HG02840 (cell line): ENCODE data around the gene GSG1L.

Source experiments
- ATAC-seq: cut with Tn5 transposase; IDR thresholded peaks from one replicate; pipeline ENCODE4 v1.9.1; 2021; ENCODE audit warnings: mild to moderate bottlenecking, moderate library complexity, moderate number of reproducible peaks; ENCODE audit not compliant: unreplicated experiment, low FRiP score

GSG1L gene

DNA sequence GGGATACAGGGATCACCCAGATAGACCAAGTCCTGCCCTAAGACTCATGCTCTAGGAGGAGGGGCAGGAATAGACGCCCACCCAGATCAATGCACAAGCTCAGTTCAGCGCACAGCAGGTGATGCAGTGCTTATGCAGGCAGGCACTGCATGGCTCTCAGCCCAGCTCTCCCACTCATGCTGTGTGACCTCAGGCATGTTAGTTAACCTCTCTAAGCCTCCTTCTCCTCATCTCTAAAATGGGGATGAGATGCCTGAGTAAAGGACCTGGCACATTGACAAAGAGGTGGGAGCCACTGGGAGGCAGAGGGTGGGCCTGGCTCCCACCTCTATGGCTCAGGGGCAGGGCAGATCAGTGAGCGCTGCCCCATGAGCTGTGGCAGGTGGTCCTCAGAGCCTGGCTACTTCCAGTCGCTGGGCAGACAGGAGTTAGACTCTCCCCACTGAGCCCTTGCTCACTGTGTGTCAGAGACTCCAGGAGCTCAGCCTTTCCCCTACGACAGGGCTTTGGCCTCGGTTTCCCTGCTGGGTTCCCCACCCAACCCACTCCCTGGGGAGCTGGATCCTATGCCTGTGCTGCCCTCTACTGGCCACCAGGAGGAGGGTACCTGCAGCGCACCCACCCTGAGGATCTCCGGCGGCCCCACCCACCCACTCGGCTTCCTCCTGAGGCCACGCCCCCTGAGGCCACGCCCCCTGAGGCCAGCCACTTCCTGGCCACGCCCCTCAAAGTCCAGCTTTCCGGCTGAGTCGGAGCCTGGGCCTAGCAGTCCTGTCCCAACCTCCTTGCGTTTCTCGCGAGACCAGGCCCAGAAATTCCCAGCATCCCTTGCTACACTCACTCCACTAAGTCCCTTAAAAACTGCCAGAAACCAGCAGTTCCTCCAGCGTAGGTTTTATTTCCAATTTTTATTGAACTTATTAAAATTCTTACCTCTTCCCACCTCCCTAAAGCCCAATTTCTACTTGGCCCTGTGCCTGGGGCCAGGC is 196.1 kb downstream of the GSG1L start:
- no peak for ATAC-seq

DNA sequence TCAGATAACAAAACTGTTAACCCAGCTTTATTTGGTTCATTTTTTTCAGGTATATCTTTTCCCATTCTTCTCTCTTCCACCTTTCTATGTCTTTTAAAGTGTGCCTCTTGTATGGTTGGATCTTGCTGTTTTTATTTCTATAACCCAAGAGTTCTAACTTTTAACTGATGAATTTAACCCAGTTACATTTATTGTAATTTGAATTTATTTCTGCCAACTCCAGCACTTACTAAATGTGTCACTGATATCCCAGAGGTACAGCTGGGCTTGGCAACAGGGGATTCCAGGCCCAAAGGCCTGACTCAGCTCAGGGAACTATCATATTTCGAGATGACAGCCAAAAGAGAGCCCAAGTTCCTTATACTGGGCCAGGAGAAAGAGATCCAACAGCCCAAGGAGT is 200.1 kb downstream of the GSG1L start:
- no peak for ATAC-seq

DNA sequence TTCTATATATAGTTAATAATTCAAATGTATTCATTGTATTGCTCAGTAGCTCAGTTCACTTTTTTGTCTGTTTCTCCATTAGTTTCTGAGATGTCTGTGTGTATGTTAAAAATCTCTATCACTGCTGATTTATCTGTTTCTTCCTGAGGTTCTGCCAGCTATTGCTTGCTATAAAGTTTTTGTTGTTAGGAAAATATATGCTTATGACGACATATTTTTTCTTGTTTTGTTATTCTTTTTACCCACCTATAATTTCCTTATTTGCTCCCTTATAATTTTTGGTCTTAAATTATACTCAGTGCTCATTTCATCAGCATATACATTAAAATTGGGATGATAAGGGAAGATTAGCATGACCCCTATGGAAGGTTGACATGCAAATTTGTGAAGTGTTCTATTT is 200.6 kb downstream of the GSG1L start:
- no peak for ATAC-seq

DNA sequence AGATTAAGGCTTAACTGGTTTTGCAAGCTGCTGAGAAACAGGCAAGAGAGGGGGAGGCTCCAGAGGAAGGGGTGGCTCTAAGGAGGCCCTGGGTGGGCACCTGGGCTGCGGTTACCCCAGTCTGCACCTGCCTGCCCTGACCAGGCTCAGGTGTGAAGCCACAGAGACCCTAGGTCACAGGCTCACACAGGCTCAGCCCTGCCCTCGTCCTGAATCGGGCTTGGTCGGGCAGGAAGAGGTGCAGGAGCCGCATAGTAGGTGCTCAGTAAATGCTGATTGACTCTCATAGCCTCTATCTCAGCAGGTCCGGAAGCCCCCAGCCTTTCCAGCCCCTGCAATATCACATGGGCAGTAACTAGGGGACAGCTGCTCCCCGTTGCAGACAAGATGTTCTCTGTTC is 203.4 kb downstream of the GSG1L start:
- no peak for ATAC-seq

DNA sequence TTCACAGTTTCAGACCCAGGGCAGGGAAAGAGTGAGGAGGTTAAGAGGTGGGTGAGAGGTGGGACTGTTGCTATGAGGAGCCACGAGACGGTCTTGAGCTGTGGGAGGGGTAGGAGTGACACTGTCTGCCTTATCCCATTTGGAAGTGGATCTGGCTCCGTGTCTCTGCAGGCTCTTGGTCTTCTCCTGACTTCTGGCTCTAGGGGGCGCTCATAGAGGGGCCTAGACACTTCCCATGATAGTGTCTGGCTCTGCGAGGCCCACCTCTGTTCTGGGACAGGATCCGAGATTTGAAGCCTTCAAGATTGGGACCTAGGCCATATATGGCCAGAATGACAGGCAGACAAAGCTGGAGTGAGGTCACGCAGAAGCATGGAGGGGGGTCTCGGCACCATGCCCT is 204.5 kb downstream of the GSG1L start:
- no peak for ATAC-seq

DNA sequence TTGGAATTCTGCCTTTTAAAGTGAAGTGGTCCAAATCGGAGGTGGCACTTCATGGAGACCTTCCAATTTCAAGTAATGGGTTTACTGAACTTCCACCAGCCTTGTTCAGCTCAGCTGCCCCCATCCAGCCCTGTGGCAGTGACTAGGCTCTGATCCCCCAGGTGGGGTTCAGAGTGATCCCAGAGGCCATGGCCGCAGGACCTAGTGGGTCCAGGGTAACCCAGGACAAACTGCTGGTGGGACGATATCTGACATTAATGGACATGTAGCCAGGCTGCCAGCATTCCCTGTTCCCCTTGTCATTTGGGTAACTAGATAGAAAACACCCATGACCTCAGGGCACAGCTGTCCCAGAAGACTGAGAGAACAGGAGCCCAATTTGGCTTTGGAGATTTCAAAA is 209.9 kb downstream of the GSG1L start:
- ATAC-seq = no peak

DNA sequence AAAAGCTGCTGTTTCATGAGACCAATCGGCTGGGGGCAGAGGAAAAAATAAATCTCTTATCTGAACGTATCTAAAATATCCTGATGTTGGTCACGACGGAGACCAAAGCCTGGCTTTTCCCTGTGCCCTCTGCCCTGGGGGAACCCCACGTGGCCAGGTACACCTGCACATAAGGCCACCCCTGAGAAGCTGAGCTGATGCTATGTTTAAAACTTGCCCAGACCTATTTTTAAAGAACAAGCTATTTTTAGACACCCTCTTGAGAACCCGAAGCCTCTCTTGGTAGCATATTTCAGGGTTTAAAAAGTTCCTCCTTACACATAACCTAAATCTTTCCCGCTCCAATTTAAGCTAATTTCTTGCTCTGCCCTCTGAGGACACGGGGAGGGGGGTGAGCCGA is 210.4 kb downstream of the GSG1L start:
- no peak for ATAC-seq

DNA sequence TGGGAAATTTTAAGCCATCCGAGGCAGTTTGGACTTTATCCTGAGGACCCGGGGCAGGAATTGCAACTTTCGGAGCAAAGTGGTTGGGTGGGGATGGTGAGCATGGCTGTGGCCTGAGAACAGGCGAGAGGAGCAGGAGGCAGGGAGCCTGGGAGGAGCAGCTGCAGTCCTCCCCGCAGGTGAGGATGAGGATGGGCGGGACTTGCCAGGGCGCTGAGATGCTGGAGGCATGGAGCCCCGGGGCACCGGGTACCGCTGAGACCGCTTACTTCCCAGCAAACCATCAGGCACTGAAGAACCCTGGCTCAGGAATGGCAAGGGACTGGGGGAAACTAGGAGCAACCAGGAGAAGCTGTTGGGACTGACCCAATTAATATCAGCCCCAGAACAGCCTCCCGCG is 210.8 kb downstream of the GSG1L start:
- ATAC-seq = no peak

DNA sequence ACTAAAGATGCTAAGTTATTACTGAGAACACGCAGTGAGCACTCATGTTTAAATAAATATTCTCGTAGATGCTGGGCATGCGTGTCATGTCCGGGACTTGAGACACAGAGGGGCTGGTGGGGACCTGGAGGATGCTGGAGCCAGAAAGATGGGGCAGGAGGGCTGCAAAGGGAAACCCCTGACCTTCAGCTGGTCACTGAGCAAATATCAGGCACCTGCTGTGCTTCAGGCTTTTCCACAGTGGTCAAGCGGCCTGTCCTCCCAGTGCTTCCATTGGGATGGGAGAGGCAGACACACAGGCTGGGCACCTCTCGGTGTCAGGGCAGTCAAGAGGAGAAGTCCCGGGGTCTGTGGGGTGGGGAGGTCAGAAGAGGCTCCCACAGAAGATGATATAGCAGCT is 211.4 kb downstream of the GSG1L start:
- no peak for ATAC-seq

DNA sequence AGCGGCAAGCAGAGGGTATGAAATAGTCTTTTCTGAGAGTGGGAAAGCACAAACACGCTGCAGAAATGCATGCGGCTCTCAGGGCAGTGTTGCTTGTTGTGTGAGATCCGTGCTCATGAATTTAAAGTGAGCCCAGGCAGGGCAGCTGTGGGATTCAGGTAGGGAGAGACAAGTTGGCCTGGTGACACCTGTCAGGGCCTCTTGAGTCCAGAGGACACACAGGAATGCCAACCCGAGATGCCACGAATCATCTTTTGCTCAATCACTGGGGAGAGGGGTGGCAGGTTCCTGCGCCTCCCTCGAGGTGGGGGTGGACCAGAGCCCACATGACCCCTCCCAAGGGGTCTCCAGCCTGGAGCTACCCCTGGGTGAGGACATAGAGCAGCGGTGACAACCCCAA is 211.9 kb downstream of the GSG1L start:
- ATAC-seq = no peak

DNA sequence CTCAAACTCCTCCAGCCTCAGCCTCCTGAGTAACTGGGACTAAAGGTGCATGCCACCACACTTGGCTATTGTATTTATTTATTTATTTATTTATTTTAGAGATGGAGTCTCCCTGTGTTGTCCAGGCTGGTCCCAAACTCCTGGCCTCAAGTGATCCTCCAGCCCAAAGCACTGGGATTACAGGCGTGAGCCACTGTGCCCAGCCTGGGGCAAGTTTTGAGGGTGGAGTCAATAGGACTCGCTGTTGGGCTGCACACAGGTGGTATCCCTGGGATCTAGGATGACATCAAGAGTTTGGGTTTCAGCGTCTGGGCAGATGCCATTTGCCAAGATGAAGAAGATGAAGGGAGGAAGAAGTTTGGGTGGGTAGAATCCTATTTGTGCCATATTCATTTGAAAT is 213.9 kb downstream of the GSG1L start:
- no peak for ATAC-seq

DNA sequence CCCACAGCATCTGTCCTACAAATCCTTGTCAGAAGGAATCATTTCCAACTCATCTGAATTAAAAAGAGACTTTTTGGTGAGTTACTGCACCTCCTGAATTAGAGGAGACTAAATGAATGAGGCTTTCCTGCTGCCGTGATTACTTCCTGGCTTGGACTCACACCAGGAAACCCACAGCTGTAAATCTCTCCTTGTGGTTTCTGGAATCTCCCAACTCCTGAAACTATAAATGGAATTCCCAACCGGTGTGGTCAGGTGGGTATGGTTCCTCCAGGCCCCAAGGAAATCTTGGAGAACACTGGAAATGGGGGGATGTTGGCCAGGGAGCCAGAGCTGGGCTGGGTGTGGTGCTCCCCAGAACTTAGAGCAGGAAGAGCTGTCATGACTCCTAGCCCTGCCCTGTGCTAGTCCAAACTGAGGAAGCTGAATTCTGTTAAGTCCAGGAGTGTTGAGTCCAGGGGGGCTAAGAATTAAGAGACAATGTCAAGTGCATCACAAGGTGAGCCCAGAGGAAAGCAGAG is 216.4 kb downstream of the GSG1L start:
- ATAC-seq = no peak

DNA sequence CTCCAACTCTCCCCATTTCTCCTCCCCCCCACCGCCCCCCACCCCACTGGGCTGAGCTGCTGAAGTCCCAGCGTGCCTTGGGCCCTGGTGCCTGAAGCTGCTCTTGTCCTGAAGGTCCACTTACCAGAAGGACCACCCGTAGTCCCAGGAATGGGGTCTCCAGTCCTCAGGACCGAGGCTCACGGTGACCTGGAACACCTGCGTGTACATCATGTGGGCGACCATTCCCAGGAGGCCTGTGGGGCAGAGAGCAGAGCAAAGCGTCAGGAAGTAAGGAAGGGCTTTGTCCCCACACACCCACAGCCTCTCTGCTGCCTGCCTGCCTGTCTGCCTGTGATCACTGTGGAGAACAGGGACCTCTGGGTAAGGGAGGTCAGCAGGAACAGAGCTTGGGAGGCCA is 218.7 kb downstream of the GSG1L start:
- ATAC-seq = no peak

DNA sequence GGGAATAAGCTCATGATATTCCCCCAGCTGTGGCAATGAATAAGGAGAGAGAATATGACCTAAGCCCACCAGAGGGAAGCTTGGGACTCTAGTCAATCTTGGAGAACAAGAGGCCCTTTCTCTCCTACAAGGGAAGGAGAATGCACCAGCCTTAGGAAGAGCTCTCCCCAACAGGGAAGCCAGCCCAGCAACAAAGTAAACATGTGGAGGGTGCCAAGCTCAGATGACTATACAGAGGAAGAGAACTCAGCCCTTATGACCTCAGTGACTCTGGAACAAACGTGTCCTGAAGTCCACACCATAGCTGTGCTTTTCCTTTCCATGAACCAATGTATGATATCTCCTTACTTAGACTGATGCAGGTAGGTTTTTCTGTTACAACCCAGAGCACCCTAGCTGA is 219.7 kb downstream of the GSG1L start:
- no peak for ATAC-seq

DNA sequence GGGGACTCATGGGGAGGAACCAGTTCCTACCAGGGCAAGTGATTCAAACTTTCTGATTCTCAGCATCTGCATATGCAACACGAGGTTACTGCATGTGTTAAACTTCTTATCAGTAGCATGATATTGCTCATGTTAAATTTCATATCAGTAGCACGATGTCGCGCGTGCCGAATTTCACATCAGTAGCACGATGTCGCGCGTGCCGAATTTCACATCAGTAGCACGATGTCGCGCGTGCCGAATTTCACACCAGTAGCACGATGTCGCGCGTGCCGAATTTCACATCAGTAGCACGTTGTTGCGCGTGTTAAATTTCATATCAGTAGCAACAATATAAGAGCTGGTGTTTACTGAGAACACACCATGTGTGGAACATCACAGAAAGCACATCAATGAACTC is 221.6 kb downstream of the GSG1L start:
- no peak for ATAC-seq

DNA sequence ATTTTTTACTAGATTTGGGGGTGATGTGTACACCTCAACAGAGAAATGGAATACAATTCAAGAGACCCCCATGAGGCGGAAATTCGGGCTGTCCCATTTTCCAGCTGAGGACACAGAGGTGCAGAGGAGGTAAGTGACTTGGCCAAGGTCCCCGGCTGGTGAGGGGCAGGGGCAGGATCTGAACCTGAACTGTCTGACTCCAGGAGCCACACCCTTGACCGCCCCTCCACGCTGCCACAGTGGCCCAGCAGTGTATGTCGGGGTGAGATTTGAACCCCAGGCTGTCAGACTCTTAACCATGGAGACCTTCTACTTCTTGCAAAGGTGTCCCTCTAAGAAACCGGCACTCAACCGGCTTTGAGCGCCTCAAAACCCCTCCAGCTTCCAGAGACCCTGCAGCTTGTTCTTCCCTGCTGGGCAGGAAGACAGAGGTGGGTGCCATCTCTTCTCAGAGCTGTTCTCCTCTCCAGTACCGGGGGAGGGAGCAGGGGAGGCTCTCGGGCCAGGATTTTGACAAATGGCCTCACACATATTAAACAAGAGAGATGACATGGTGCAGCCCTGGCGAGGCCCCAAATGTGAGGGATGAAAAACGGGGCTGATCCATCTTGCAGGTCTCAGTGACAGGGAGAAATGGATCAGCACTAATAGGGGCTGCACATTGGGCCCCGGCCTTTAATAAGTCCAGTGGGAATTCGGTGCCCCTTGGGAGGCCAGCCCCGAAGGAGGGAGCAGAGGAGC is 222.3 kb downstream of the GSG1L start:
- ATAC-seq = no peak

DNA sequence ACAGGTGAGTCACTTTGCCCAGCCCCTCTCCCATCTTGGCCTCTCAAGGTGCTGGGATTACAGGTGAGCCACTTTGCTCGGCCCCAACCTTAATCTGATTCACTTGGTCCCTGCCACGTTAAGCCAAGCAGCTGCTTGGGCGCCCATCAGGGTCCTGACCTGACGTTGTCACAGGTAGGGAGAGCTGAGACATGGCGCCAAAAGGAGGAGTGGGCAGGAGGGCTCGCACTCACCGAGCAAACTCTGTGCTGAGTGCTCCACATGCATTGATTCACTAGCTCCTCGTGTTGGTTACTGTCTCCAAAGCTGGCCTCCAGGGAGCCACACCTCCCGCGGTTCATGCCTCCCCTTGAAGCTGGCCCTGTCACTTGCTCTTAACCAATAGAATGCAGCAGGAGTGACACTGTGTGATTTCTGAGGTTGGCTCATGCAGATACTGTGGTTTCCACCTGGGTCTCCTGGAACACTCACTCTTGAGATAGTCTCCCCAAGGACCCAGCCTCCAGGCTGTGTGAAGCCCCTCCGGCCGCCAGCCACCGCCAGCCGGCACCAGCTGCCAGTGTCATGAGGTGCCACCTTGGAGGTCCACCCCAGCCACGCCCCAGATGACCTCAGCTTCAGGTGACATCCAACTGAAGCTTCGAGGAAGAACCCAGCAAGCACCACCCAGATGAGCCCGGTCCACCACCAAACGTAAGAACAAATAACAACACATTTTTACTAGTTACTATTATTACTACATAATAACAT is 223.0 kb downstream of the GSG1L start:
- no peak for ATAC-seq

DNA sequence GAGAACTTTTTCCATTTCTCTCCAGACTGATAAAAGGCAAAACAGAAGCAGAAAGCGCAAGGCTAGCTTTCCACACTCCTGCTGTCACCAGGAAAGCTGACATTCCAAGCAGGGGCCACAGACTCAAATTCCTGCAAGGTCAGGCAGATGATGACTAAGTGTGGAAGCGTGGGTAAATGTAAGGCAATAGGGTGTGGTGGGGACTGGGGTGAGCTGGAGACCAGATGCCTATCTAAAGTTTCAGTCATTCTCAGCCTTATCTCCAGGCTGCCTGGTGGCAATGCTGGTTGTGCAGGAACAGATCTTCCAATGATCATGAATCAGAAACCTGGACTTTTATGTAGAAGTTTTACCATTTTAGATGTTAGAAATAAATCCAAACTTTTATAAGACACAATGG is 224.1 kb downstream of the GSG1L start:
- no peak for ATAC-seq

DNA sequence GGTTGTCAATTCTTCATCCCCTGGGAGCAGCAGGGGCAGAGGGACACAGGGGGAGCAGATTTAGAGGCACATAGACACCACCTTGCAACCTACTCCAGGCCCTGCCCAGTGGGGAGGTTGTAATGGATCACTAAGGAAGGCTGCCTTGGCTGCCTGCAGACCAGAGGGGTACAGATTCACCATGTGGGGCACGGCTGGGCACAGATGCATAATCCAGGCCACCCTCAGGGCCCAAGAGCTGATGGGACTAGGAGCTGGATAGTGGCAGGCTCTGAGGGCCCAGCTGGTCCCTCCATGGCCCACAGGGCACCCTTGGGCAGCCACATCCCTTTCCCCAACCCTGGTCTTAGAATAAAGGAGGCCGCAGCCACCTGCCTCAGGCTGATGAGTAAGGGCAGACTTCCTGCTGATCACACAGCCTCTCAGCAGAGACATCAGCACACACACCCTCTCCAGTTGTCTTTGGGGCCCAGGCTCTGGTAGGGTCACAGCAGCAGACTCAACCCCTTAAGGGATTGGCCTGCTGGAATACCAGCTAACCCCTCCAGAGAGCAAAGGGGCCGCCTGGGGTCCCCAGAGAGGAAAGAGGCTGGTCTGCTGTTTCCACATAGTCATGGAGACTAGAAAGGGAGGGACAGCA is 224.9 kb downstream of the GSG1L start:
- no peak for ATAC-seq

DNA sequence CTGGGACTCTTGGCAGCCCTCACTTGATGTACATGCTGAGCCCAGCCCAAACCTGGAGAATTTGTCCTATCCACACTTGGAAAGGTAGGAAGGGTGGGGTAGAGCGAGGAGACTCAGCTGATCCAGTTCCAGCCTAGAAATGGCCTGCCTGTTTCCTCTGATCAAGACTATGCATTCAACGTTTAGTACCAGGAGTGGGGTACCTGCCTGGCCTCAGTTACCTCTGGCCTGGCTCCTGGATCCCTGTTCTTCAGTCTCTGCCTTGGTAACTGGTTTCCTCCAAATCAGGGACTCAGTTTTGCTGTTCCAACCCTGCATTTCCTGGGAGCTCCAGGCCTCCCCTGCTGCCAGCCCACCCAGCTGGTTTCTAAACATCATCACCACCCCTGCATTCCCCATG is 233.5 kb downstream of the GSG1L start:
- no peak for ATAC-seq
